GM18519 (cell line): Measurements from ENCODE around the gene PPA1.
"Not testable (repeated sequence)": the region's sequence is repeated elsewhere in the genome, so short reads cannot be mapped to it uniquely, and the experiment has no call there.

Experiments
- ATAC-seq: cut with Tn5 transposase; IDR thresholded peaks from one replicate; pipeline ENCODE4 v1.9.1; 2021; ENCODE audit warnings: mild to moderate bottlenecking, moderate library complexity; ENCODE audit not compliant: unreplicated experiment, low FRiP score

The PPA1 gene

DNA sequence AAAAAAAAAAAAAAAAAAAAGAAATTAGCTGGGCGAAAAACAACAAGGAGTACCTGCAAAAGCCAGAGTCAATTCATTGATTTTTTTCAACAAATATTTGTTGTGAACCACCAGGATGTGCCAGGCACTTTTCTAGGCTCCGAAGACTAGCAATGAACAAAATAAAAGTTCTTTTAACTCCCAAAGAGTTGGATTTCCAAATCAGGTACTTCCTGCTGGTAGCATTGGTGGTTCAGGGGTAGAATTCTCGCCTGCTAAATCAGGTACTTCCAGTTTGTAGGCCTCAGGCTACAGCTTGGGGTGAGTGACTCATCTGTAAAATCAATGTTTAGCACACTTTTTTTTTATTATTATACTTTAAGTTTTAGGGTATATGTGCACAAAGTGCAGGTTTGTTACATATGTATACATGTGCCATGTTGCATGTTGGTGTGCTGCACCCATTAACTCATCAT is 10.9 kb downstream of the PPA1 start:
- no peak for ATAC-seq

DNA sequence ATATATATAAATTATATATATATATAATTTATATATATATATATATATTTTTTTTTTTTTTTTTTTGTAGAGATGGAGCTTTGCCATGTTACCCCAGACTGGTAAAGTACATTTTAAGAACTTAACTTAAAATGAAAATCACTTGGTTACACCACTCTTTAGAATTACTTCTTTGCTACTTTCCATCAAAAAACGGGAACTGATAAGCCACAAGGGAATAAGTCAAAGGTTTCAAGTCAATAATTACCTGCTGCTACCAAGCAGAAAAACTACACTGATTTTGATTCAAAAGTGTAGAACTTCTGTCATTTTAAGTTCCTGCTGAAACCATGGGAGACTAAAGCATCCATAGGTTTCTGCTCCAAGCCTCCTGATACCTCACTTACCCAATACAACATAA is 12.2 kb downstream of the PPA1 start:
- ATAC-seq: no peak

DNA sequence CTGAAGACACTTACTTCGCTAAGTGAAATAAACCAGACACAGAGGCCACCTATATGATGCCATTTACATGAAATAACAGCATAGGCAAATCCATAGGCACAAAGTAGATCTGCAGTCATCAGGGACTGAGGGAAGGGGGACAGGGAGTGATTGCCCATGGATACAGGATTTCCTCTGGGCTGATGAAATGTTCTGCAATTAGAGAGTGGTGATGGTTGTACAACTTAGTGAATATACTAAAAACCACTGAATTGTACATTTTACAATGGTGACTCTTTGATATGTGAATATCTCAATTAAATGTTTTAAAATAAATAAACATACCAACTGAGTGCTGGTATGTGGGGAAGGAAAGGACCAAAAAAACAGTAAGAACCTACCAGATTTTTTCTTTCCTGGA is 20.4 kb downstream of the PPA1 start:
- ATAC-seq: no peak

DNA sequence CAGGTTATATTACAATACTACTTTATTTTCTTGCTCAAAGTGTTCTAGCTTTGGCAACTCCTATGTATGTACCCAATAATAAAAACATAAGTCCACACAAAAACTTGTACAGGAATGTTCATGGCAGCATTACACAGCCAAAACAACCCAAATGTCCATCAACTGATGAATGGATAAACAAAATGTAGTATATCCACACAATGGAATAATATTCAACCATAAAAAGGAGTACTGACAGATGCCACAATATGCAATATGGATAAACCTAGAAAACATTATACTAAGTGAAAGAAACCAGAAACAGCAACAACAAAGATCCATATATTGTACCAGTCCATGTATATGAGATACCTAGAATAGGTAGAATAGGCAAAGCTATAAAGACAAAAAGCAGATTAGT is 21.0 kb downstream of the PPA1 start:
- no peak for ATAC-seq

DNA sequence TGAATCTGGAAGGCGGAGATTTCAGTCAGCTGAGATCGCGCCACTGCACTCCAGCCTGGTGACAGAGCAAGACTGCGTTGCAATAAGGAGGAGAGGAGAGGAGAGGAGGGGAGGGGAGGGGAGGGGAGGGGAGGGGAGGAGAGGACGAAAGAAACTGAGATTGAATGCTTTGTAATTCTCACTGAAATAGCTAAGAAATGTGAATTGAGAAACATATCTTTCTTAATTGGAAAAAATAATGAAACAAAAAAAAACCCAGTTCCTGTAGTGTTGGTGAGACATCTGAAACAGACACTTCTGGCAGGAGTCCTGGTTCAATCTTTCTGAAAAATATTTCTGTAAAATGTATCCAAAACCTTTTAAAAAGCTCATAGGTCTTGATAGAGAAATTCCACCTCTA is 26.5 kb downstream of the PPA1 start:
- ATAC-seq: no peak

DNA sequence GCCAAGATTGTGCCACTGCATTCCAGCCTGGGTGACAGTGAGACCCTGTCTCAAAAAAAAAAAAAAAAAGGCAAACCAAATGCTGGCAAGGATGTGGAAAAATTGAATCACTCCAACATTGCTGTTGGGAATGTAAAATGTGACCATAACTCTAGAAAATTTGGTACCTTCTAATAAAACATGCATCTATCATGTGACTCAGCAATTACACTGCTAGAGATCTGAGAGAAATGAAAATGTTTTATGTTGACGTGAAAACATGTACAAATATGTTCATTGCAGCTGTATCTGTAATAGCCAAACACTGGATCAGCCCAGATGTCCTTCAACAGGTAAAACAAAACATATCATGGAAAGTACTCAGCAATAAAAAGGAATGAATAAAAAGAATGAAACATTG is 32.1 kb downstream of the PPA1 start:
- ATAC-seq: no peak

DNA sequence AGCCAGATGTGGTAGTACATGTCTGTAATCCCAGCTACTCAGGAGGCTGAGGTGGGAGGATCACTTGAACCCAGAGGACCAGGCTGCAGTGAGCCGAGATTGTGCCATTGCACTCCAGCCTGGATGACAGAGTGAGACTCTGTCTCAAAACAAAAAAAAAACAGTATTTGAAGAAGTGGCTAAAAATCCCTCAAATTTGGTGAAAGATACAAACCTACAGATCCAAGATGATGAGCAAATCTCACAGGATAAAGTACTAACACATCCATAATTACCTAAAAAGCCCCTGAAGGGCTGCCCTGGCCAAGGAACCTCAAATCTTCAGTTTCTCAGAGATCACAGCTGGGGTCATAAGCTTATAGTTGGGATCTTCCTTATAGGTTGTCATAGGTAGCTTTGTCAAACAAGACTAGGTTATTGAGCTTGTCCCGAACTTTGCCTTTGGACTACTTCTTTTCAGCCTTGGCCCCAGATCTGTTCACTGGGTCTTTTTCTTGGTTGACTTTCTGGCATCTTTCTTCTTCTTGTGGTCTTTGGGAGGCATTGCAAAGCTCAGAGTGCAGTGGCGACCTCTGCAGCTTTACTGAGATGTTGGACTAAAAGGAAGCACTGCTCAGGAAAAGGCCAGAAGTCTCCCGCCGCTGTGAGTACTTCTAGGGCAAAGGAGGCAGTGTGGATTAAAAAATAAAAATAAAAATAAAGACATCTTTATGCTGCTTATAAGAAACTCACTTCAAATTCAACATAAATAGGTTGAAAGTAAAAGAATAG is 34.3 kb downstream of the PPA1 start:
- no peak for ATAC-seq

DNA sequence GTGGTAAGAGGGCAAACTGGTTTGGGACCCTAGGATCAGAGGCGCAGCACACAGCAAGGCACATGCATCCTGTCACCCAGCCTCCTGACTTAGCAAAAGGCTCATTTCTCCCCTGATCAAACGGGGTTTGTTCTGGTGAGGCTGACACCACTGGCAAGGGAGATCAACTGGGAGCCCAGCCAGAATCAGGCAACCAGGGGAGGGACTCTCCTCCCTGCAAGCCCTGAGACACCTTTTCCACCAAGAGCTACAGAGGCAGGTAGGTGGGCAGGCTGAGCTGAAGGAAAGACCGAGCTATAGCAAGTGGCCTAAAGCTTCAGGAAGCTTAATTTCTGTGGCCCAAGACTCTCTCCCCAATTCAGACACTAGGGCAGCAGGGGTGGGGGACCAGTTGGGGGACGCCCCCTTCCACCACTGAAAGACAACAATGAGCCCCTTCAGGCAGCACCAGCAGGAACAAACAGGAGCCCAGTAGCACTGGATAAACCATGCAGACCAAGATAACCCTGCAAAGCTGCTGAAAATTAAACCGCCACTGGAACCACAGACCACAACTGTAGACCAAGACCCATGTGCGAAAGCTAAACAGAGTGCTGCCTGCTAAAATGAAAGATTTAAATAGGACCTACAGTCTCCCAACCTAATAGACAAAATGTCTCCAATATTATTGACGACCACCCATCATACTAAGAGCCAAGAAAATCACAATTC is 35.8 kb downstream of the PPA1 start:
- ATAC-seq: no peak

DNA sequence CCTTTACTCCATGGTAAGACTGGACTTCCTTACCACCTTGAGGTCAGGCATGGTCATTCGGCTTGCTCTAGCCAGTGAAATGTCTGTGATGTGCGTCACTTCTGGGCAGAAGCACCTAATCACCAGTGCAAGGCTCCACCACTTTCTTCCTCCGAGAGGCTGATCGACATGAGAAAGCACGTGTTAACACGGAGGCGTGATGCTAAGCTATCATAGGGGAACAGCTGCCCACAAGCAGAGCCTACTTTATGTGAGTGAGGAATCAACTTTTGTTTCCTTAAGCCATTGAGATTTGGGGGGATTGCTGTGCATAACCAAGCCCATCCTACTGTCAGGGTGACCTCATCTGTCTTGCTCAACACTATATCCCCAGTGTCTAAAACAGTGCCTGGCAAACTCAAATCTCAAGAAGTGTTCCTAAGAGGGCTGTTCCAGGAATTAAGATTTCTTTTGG is 39.8 kb downstream of the PPA1 start:
- ATAC-seq: no peak

DNA sequence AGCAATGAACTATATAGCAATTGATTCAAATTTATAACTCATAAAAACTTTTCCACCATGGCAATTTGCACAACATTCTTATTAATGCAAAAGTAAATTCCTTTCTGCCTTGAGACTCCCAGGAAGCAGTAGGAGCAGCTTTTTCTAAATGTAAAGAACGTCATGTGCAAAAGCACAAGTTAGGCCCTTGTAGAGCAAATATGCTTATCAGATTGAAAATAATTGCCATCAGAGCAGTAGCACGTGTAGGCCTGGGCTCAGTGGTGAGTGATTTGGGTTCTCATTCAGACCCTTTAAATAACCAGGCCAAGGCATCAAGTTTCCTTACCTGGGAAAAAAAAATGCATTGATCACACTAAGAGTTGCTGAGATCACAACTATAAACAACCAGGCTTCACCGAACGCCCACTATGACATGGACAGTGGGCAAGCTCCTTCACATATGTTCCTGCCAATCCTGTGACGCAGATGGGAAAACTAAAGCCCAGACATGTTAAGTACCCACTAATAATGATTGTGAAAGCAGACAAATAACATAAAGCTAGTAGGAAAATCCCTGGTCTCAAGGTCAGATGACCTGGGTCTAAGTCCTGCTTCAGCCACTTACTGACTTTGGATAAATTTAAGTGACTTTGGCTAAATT is 40.8 kb downstream of the PPA1 start:
- no peak for ATAC-seq

DNA sequence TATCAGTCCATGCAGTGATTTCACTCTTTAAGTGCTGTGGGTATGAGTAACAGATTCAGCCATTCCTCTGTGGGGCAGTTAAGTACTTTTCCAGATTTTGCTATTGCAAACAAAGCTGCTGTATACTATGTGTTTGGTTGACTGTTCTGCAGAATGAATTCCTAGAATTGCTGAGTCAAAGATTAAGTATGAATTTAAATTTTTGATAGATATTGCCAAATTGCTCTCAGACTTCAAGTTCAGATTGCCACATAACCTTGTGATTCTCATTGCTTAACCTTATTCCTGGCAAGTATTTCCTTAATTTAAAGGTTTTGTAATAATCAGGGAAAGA is 41.3 kb downstream of the PPA1 start:
- ATAC-seq: no peak

DNA sequence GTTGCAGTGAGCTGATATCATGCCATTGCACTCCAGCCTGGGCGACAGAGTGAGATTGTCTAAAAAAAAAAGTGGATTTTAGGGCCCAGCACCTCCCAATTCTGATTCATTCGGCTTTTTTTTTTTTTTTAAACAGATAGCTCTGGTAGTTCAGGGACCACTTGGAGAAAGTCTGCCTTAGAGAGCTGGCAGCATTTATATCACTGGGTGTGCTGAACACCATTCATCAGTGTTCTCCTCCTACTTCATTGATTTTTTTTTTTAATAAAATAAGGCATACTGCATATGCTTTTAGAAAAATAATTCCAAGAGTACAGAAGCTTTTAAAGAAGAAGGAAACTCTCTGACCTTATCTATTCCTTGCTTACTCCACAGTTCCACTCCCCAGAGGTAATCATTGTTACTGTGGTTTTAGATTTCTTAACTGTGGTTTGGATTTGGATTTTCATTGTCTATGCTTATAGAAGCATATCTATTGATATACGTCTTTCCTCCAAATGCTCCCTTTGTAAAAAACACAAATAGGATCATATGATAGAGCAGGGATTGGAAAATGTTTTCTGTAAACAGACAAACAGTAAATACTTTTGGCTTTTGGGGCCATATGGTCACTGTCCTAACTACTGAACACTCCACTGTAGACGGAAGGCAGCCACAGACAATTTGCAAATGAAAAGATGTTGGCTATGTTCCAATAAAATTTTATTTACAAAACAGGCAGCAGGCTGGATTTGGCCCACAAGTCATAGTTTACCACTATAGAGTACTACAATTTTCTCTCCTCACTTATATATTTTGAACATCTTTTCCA is 41.9 kb downstream of the PPA1 start:
- no peak for ATAC-seq

DNA sequence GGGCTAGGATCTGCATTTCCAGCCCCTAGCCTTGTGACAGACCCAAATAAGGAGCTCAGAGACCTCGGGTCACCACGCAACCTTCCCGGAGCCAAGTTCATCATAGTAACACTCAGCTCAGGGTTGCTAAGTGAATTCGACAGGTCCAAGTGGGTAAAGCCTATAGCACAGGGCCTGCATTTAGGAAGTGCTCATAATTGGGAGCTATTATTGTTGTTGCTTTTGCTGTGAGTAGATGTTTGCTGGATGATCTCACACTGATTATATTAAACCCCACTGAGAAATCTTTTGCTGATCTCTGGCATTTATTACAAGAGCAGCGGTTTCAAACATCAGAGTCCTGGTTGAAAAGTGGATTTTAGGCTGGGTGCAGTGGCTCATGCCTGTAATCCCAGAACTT is 42.6 kb downstream of the PPA1 start:
- ATAC-seq: no peak

DNA sequence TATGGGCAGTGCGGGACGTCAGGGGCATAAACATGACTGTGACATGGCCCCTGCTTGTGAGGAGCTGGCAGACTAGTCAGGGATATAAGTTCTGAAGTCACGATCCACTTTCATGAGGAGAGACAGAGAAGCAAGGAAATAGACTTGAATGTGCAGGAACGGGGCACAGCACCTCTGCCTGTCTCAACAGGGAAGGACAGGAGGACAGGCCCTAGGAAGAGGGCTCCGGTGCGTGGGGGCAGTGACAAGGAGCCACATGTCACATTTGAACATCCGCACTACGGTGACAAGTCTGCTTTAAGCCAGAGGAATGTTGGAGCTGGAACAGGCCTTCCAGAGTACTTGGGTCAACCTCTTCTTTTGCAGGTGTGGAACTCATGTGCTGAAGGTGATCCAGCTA is 43.1 kb downstream of the PPA1 start:
- no peak for ATAC-seq

DNA sequence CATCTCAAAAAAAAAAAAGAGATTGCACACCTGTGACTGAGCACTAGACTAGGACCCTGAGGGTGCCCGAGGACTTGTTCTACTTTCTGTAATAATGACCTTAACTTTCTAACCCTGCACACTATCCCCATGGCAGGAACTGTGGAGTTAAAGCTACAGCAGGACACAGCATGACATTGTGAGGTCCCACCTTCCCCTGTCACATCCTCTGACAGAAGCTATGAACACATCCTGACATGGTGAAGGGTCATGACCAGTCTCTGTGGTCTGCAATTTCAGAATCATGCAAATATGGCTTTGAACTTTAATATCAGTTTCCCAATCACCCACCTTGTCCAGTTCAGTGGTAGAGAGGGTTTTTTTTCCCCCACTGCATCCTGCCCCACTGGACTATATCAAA is 44.5 kb downstream of the PPA1 start:
- no peak for ATAC-seq

DNA sequence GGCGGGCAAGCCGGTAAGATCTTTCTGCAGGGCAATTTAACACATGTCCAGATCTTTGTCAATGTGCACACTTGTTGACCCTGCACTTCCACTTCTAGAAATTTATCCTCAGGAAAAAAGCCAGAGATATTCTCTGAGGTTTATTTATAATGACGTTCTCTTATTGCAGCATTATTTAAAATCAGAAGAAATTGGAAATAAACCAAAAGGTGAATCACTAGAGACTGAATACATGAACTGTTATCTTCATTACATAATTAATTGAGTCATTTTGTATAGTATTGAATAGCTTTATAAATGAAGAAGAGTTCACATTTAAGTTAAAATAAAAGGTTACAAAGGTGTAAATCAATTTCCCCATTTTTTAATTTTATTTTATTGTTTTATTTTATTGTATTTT is 46.7 kb downstream of the PPA1 start:
- no peak for ATAC-seq

DNA sequence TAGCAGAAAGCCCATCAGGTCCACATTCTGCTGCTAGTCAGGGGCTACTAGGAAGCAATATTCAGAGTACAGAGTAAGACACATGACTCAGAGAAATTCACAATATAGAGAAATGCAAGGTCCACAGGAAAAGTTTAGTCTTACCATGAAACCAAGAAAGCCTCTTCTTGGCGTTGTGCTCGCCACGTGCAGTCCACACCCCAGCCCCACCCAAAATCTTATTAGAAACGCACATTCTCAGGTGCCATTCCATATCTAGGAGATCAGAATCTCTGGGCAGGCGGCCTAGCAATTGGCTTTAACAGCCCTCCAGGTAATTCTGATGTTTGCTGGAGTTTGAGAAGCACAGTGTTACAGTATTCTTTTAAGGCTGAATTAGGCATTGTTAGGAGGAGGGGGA is 47.1 kb downstream of the PPA1 start:
- no peak for ATAC-seq

DNA sequence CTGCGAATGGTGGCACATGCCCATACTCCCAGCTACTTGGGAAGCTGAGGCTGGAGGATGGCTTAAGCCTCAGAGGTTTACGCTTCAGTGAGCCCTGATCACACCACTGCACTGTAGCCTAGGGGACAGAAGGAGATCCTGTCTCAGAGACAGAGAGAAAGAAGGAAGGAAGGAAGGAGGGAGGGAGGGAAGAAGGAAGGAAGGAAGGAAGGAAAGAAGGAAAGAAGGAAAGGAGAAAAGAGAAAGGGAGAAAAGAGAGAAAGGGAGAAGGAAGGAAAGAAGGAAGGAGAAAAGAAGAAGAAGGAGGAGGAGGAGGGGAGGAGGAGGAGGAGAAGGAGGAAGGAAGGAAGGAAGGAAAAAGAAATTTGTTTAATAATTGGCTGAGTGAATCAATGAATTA is 49.9 kb downstream of the PPA1 start:
- ATAC-seq: no peak

DNA sequence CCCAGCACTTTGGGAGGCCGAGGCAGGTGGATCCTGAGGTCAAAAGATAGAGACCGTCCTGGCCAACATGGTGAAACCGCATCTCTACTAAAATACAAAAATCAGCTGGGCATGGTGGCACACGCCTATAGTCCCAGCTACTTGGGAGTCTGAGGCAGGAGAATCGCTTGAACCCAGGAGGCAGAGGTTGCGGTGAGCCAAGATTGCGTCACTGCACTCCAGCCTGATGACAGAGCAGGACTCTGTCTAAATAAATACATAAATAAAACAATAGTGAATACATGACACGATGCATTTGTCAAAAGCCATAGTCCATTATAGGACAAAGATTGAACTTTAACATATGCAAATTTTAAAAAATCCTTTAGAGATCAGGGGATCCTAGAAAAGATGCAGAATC is 54.0 kb downstream of the PPA1 start:
- not testable (repeated sequence) for ATAC-seq

DNA sequence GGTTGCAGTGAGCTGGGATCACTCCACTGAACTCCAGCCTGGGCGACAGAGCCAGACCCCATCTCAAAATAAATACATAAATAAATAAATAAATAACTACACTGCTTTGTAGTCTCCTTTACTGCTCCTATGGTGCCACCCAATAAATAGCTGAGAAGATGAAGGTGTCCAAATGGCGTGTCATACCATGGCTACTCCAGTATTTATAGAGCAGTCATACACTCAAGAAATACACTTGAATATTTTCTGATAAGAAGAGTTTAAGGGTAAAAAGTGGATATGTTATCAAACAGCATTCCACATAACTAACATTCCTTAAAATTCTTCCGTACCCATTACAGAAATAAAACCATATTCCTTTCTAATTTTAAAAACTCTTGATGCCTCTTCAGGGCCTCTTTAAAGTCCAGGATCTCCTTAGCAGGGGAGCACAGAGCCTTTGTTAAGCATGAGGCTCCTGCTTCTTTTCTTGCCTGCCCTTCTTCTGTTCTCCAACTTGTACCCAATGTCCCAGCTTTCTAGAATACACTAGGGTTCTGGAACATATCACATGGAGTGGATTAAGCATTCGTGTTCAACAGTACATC is 55.0 kb downstream of the PPA1 start:
- no peak for ATAC-seq

DNA sequence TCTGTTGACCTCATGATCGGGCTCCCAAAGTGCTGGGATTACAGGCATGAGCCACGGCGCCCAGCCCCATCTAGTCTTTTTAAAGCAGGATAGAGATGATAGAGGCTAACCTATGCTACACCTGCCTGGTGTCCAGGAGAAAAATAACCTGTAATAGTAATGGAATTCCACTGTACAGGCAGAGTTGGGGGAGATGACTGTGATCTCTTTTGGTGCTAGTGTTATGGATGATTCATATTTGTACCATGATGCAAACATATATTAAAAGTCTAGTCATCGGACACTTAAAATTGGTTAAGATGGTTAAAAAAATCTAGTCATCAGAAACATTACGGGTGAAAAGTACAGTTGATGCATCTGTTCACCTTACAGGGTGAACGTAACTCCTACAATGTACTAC is 56.8 kb downstream of the PPA1 start:
- ATAC-seq: no peak
